PFSK-1 (cell line): ENCODE measurements around the gene XPNPEP1.

Source experiments
- FOXP2 ChIP-seq: optimal IDR thresholded peaks from 2 replicates; pipeline ENCODE3; 2011; ENCODE audit warnings: borderline replicate concordance, control low read depth, inconsistent platforms; ENCODE audit not compliant: insufficient read depth; ENCODE audit errors: extremely low read length, extremely low read depth
- POLR2AphosphoS5 ChIP-seq: IDR thresholded peaks from 2 replicates; pipeline ENCODE4 v1.6.1; 2012; ENCODE audit warnings: low read depth, mild to moderate bottlenecking, control low read depth, low read length, moderate library complexity
- REST ChIP-seq, 2 experiments: IDR thresholded peaks; 2 replicates each; pipeline versions ENCODE4 v1.6.1 to v1.8.0; 2011 to 2012; ENCODE audit warnings: low read depth in 2 of 2, low read length in 2 of 2, control low read depth in 1 of 2, inconsistent platforms in 1 of 2, mild to moderate bottlenecking in 1 of 2, moderate library complexity in 1 of 2; ENCODE audit not compliant: insufficient read depth in 1 of 2
- SIN3A ChIP-seq: IDR thresholded peaks from 2 replicates; pipeline ENCODE4 v1.6.1; 2012; ENCODE audit warnings: mild to moderate bottlenecking, low read length, moderate library complexity, borderline replicate concordance; ENCODE audit not compliant: insufficient read depth
- TAF1 ChIP-seq: IDR thresholded peaks from 2 replicates; pipeline ENCODE4 v1.6.1; 2012; ENCODE audit warnings: low read length, control low read depth, borderline replicate concordance; ENCODE audit not compliant: insufficient read depth

The XPNPEP1 gene

DNA sequence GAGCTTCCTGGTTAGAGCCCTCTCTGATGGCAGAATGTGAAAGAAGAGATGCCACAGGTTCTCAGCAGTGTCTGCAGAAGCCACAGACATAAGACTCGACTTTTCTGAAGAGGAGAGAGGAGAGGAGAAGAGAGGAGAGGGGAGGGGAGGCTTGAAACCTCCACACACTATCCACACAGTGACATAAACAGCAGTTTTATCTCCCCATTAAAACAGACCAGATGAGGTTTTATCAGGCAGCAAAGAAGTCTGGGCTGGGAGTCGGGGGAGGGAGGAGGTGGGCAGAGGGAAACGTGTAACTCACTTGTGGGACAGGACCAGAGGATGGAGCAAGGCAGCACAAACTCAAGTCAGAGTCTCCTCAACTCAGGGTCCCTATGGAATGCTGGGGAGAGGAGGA, 76.5 kb downstream of the XPNPEP1 start:
- TF ChIP-seq REST (IDR thresholded peaks at IDR 0.05; ENCODE audit: insufficient read depth in 1 of 2, low read depth in 2 of 2, low read length in 2 of 2) (no peak), FOXP2 (no peak), SIN3A (no peak), POLR2AphosphoS5 (no peak), TAF1 (no peak)

- TF ChIP-seq POLR2AphosphoS5 (no peak), TAF1 (no peak)
Observed at GRCh38 chr10:109845308-109845707, 78.0 kb downstream of the XPNPEP1 start.

DNA sequence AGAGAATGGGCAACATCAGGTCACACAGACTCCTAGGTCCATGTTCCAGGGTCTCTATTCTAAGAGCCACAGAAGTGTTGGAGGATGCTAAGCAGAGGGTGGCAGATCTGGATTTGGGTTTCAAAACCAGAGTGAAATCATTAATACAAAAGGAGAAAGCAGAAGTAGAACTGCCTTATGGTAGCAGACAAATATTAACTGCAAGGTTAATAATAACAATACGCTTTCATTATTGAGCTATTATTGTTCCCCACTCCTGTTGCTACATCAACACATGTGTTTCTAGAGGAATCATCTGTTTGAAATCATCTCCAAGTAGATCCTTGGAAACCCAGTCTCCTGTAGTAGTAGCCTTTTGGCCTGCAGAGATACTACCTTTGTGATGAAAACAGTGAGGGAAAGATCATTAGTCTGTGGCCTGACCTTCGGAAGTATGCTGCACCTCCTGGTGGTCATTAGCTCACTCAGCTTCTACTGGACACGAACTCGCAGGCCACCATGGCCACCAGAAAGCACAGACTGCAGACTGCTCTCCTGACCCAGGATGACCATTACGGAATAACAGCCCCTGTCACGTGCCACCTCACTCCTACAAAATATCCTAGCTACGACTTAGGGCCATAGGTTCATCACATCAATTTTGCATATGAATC, 84.6 kb downstream of the XPNPEP1 start:
- TF ChIP-seq FOXP2: no peak
- no peak for TF ChIP-seq SIN3A
- no peak for TF ChIP-seq POLR2AphosphoS5
- TF ChIP-seq TAF1: no peak
- no peak for TF ChIP-seq REST (IDR thresholded peaks at IDR 0.05; ENCODE audit: insufficient read depth in 1 of 2, low read depth in 2 of 2, low read length in 2 of 2)

GRCh38 chr10:109837384-109837783, 85.9 kb downstream of the XPNPEP1 start:
- TF ChIP-seq SIN3A (no peak), TAF1 (no peak), FOXP2 (no peak), REST (IDR thresholded peaks at IDR 0.05; ENCODE audit: insufficient read depth in 1 of 2, low read depth in 2 of 2, low read length in 2 of 2) (no peak), POLR2AphosphoS5 (no peak)

GRCh38 chr10:109835257-109835656, 88.1 kb downstream of the XPNPEP1 start:
- TF ChIP-seq FOXP2 (no peak), SIN3A (no peak), TAF1 (no peak), REST (IDR thresholded peaks at IDR 0.05; ENCODE audit: insufficient read depth in 1 of 2, low read depth in 2 of 2, low read length in 2 of 2) (no peak), POLR2AphosphoS5 (no peak)
